Fibroblast of lung (primary cell): ENCODE data around the gene AGR3.

Experiments used
- EZH2 ChIP-seq: IDR thresholded peaks from 2 replicates; pipeline ENCODE4 v1.5.1; 2012; ENCODE audit warnings: low read length, control low read depth, mild to moderate bottlenecking; ENCODE audit errors: missing control alignments
- TF ChIP-seq, protein P1 (sequence below), 2 donors: IDR thresholded peaks in 1 of 2; conservative IDR thresholded peaks in 1 of 2; 1 replicate in 1 of 2; 2 replicates in 1 of 2; pipeline ENCODE4 v1.5.1; 2011 to 2012; ENCODE audit warnings: low read length in 2 of 2, control low read depth in 1 of 2, inconsistent platforms in 1 of 2, low read depth in 1 of 2, mild to moderate bottlenecking in 1 of 2

DNA sequence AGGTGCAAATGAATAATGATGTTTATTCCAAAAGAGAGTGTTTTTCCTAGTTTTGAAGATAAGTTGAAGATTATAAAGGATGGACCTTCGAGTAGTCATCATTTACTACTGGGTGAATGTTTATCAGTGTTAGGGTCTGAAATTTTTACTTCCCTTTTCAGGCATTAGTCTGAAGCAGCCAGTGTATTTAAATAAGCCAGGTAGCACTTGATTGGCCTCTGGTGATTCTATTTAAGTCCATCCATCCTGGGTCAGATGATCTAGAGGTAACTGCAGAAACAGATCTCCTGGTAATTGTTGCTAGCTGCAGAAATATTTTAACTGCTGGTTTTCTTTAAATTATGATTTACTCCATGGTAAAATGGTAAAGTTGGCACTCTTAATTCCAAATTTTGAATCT lies 42.9 kb downstream of the AGR3 start:
- TF ChIP-seq, protein P1, sequence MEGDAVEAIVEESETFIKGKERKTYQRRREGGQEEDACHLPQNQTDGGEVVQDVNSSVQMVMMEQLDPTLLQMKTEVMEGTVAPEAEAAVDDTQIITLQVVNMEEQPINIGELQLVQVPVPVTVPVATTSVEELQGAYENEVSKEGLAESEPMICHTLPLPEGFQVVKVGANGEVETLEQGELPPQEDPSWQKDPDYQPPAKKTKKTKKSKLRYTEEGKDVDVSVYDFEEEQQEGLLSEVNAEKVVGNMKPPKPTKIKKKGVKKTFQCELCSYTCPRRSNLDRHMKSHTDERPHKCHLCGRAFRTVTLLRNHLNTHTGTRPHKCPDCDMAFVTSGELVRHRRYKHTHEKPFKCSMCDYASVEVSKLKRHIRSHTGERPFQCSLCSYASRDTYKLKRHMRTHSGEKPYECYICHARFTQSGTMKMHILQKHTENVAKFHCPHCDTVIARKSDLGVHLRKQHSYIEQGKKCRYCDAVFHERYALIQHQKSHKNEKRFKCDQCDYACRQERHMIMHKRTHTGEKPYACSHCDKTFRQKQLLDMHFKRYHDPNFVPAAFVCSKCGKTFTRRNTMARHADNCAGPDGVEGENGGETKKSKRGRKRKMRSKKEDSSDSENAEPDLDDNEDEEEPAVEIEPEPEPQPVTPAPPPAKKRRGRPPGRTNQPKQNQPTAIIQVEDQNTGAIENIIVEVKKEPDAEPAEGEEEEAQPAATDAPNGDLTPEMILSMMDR (conservative IDR thresholded peaks at IDR 0.05 in 1 of 2, IDR thresholded peaks at IDR 0.05 in 1 of 2; ENCODE audit: low read depth in 1 of 2, low read length in 2 of 2): no peak
- TF ChIP-seq EZH2: no peak
